Osteocyte (in vitro differentiated cells): ENCODE results near the gene POU1F1. TPM values are rescaled to one million over a fixed set of nuclear protein-coding genes. Genes with fewer than 3 reads are reported as not detected.
A peak's percentile ranks its signal among the peaks of the same experiment; 100 is the strongest.

Source experiments
- DNase-seq: peaks from one replicate; pipeline ENCODE4 v3.0.0; 2021; ENCODE audit warnings: mixed read lengths; ENCODE audit not compliant: unreplicated experiment; ENCODE audit errors: extremely low spot score
- H3K27ac Mint-ChIP-seq: one replicate; pipeline ENCODE4 v1.8.0; 2021; ENCODE audit warnings: mild to moderate bottlenecking, mixed read lengths; ENCODE audit not compliant: unreplicated experiment
- H3K27me3 Mint-ChIP-seq: one replicate; pipeline ENCODE4 v1.8.0; 2021; ENCODE audit warnings: mixed read lengths; ENCODE audit not compliant: unreplicated experiment
- H3K36me3 Mint-ChIP-seq: one replicate; pipeline ENCODE4 v1.8.0; 2021; ENCODE audit warnings: mixed read lengths; ENCODE audit not compliant: unreplicated experiment
- H3K4me1 Mint-ChIP-seq: one replicate; pipeline ENCODE4 v1.8.0; 2021; ENCODE audit warnings: mixed read lengths; ENCODE audit not compliant: unreplicated experiment
- H3K4me3 Mint-ChIP-seq: one replicate; pipeline ENCODE4 v1.8.0; 2021; ENCODE audit warnings: mild to moderate bottlenecking, moderate library complexity, mixed read lengths; ENCODE audit not compliant: unreplicated experiment
- H3K9me3 Mint-ChIP-seq: one replicate; pipeline ENCODE4 v1.8.0; 2021; ENCODE audit warnings: mixed read lengths; ENCODE audit not compliant: unreplicated experiment
- CTCF ChIP-seq: fragments of 200-600 bp; sonication (generic); IDR thresholded peaks from 2 replicates; pipeline ENCODE4 v1.5.0; 2021; ENCODE audit warnings: antibody characterized with exemption, mild to moderate bottlenecking, moderate library complexity
- total RNA-seq: library from RNA; stranded (reverse); gene quantifications from 2 replicates; pipeline ENCODE4 v1.2.1, GENCODE V29; 2021

Gene POU1F1
- total RNA-seq, 1 donor from 2014 or later, result not detected

GRCh38 chr3:87236093-87236492 lies 40.3 kb downstream of the POU1F1 start:
- no peak overlapping the region for H3K27ac Mint-ChIP-seq
- peaks cover 23% of the 10 kb centered on the region for H3K4me1 Mint-ChIP-seq
- no peaks in the 10 kb centered on the region for H3K9me3 Mint-ChIP-seq
- DNase-seq, result no peak
- H3K36me3 Mint-ChIP-seq, result peaks cover 10% of the 10 kb centered on the region
- no peak for TF ChIP-seq CTCF
- H3K27me3 Mint-ChIP-seq, result no peaks in the 10 kb centered on the region
- no peak overlapping the region for H3K4me3 Mint-ChIP-seq

- no peak for DNase-seq
- TF ChIP-seq CTCF, result no peak
- H3K36me3 Mint-ChIP-seq, result peaks cover 4% of the 10 kb centered on the region
- peaks cover 32% of the 10 kb centered on the region for H3K4me1 Mint-ChIP-seq
- H3K9me3 Mint-ChIP-seq, result no peaks in the 10 kb centered on the region
- H3K27ac Mint-ChIP-seq, result no peak overlapping the region
- no peaks in the 10 kb centered on the region for H3K27me3 Mint-ChIP-seq
- H3K4me3 Mint-ChIP-seq, result no peak overlapping the region
These were observed 42.6 kb downstream of the POU1F1 start for GRCh38 chr3:87233805-87234204.

- Mint-ChIP-seq H3K9me3 (no peaks in the 10 kb centered on the region), H3K27ac (no peak overlapping the region), H3K27me3 (peaks cover 8% of the 10 kb centered on the region), H3K4me1 (peaks cover 43% of the 10 kb centered on the region), H3K36me3 (peaks cover 1% of the 10 kb centered on the region), H3K4me3 (peak overlapping the region; percentile 23)
- no peak for TF ChIP-seq CTCF
- no peak for DNase-seq
These were observed 47.3 kb downstream of the POU1F1 start for GRCh38 chr3:87229113-87229512.

- no peak overlapping the region for H3K27ac Mint-ChIP-seq
- no peaks in the 10 kb centered on the region for H3K9me3 Mint-ChIP-seq
- peak overlapping the region; percentile 97 for H3K4me3 Mint-ChIP-seq
- DNase-seq, result no peak
- peaks cover 1% of the 10 kb centered on the region for H3K36me3 Mint-ChIP-seq
- H3K27me3 Mint-ChIP-seq, result peaks cover 9% of the 10 kb centered on the region
- TF ChIP-seq CTCF, result no peak
- H3K4me1 Mint-ChIP-seq, result peaks cover 39% of the 10 kb centered on the region
These were observed 48.1 kb downstream of the POU1F1 start for GRCh38 chr3:87228316-87228715.

GRCh38 chr3:87227835-87228144 lies 48.6 kb downstream of the POU1F1 start:
- peak overlapping the region; percentile 97 for H3K4me3 Mint-ChIP-seq

More at GRCh38 chr3:87227835-87228144, 48.6 kb downstream of the POU1F1 start:
- H3K4me1 Mint-ChIP-seq, result peaks cover 34% of the 10 kb centered on the region
- DNase-seq, result no peak
- H3K27me3 Mint-ChIP-seq, result peaks cover 13% of the 10 kb centered on the region
- no peaks in the 10 kb centered on the region for H3K9me3 Mint-ChIP-seq
- peaks cover 1% of the 10 kb centered on the region for H3K36me3 Mint-ChIP-seq
- TF ChIP-seq CTCF, result no peak
- peak overlapping the region; percentile 97 for H3K27ac Mint-ChIP-seq
